Fibroblast of the aortic adventitia (primary cell): ENCODE measurements around the gene BLTP3A. TPM values are rescaled to one million over a fixed set of nuclear protein-coding genes. Genes with fewer than 3 reads are reported as not detected.

Experiments
- DNase-seq: peaks from one replicate; pipeline ENCODE4 v3.0.0-alpha.2; 2010; ENCODE audit warnings: low read depth
- H3K4me3 ChIP-seq: 2 replicates; pipeline ENCODE4 v1.5.1; 2011; ENCODE audit warnings: low read depth, mild to moderate bottlenecking, control low read depth, low read length, moderate library complexity
- total RNA-seq: library from RNA; depleted of rRNA; stranded (reverse); fragments of >200 nt; gene quantifications from 2 replicates; pipeline ENCODE4 v1.2.3, GENCODE V29; 2012; ENCODE audit warnings: low replicate concordance
- TF ChIP-seq, protein P1 (sequence below): IDR thresholded peaks from 2 replicates; pipeline ENCODE4 v1.5.1; 2011; ENCODE audit warnings: mild to moderate bottlenecking, low read length, control low read depth, inconsistent platforms; ENCODE audit not compliant: insufficient read depth

BLTP3A gene
- total RNA-seq, 1 donor, result 8.9 TPM

DNA sequence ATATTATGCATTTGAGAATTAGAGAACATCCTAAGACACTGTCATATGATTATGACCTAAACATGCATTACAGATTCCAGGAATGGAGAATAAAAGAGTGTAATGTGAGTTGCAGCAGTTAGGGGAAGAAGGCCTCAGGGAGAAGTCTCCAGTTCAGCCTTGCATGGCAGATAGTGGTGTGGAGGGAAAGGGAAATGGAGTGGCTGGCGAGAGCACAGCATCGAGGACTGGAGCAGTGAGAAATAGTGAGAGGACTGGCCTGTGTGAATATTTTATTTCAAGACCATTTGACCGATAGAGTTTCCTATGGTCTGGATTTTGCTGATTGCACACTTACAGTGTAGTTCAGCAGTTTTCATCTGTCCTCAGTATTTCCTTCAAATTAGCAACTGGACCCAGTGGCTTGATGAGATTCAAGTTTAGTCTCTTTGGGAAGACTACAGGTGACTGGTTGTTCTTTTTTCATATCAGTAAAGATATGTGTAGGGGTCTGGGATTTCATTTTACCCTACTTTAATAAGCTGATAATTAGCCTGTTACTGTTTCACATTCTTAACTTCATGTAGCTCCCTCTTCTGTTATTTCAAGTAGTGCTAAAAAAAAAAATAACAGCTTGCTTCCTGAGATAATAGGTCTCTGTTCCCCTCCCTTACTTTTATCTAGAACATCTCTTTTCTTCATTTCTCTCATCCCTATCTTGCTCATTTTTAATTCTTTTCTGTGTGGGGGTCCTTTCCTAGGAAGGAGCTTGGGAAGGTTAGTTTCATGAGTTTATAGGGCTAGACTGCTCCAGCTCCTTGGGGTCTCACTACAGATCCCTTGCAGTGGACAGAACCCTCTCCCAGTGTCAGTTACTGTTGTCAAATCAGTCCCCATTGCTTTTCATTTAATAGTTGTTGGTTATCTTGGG, 27.9 kb downstream of the BLTP3A start:
- H3K4me3 ChIP-seq, result no peak overlapping the region
- TF ChIP-seq, protein P1, sequence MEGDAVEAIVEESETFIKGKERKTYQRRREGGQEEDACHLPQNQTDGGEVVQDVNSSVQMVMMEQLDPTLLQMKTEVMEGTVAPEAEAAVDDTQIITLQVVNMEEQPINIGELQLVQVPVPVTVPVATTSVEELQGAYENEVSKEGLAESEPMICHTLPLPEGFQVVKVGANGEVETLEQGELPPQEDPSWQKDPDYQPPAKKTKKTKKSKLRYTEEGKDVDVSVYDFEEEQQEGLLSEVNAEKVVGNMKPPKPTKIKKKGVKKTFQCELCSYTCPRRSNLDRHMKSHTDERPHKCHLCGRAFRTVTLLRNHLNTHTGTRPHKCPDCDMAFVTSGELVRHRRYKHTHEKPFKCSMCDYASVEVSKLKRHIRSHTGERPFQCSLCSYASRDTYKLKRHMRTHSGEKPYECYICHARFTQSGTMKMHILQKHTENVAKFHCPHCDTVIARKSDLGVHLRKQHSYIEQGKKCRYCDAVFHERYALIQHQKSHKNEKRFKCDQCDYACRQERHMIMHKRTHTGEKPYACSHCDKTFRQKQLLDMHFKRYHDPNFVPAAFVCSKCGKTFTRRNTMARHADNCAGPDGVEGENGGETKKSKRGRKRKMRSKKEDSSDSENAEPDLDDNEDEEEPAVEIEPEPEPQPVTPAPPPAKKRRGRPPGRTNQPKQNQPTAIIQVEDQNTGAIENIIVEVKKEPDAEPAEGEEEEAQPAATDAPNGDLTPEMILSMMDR, result no peak
- no peak for DNase-seq

DNA sequence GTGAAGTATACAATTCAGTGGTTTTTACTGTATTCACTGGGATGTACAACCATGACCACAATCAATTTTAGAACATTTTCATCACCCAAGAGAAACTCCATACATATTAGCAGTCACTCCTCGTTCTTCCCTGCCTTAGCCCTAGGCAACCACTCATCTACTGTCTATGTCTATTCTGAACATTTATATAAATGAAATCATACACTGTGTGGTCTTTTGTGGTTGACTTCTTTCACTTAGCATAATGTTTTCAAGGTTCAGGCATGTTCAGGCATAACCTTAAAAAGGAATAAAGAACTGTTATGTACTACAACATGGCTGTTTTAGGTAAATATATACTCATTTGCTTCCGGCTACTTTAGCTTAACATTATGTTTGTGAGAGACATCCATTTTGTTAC, 37.3 kb downstream of the BLTP3A start:
- no peak for DNase-seq
- TF ChIP-seq, protein P1, result no peak

DNA sequence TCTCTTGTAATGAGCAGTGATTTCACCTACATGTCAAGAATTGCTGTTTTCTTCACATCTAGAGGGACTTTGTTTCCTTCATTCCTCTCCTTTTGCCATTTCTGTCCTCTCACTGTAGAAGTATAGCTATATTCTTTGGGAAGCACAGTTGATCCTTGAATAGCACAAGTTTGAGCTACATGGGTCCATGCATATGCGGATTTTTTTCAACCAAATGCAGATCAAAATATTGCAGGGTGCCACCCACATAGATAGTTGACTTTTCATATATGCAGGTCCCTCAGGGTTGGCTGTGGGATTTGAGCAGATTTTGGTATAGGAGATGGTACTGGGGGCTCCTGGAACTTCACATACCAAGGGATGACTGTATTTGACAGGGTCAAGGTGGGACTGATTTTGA, 41.1 kb downstream of the BLTP3A start:
- TF ChIP-seq, protein P1, result no peak
- H3K4me3 ChIP-seq, result no peak overlapping the region
- DNase-seq, result no peak

More for the DNA sequence above, 37.3 kb downstream of the BLTP3A start:
- H3K4me3 ChIP-seq, result no peak overlapping the region

DNA sequence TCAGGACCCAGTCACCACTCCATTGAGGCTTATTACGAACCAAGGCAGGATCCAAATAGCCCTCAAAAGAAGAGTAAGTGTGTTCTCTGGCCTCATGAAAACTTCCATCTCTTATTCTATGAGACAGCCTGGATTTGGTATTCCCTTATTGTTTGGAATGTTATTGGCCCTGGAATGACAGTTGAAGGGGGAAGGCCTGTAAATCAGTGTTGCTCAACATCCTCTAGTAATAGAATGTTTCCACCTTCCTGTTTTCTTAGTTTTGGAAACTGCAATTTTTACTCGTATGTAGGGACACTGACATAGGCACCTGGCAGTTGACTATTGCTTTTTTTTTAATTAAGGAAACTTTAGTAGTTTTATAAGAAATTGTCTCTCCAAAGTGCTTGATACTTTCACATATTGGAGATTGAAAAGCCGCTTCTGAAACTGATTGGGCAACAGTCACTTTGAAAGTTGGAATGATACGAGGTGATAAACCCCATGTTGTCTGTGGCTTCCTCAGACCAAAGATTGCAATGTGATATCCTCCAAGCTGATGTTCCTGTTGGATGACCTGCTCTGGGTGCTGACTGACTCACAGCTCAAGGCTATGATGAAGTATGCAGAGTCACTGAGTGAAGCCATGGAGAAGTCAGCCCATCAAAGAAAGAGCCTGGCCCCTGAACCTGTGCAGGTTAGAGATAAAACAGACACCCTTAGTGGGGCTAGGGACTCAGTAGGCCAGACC, 43.1 kb downstream of the BLTP3A start:
- TF ChIP-seq, protein P1, result no peak
- H3K4me3 ChIP-seq, result no peak overlapping the region
- DNase-seq, result no peak

DNA sequence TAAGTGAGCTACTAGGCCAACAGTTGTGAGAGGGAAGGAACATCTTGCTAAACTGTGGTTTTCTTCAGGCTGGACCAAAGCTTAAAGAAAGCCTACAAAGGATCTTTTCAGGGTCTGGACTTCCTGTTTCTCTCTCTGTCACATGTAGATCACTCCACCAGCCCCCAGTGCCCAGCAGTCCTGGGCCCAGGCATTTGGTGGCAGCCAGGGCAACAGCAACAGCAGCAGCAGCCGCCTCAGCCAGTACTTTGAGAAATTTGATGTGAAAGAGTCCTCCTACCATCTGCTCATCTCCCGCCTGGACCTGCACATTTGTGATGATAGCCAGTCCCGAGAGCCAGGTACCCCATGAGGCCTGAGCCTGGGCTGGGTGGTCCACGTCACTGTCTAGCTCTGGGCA, 44.1 kb downstream of the BLTP3A start:
- TF ChIP-seq, protein P1, result no peak
- DNase-seq, result no peak
- no peak overlapping the region for H3K4me3 ChIP-seq

DNA sequence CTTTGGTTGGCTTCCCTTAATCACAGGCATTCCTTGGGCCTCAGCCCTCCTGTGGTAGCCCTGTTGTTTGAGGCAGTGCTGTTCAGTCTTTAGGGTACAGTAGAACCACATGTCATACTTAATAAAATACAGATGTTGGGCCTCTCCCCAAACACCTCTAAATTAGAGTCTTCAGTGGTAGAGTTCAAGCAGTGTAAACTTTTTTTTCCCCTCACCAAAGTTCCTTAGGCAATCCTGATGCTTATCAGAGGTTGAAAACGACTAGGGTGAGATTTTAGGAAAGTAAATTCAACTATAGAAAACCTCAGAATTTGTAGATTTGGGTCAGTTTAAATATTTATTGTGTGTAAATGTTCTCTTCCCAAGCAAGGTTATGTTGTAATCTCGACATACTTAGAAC, 44.6 kb downstream of the BLTP3A start:
- TF ChIP-seq, protein P1, result no peak
- DNase-seq, result no peak
- H3K4me3 ChIP-seq, result no peak overlapping the region
